ENCODE measurements around the gene EFCAB14.
"Not testable (repeated sequence)": the region's sequence is repeated elsewhere in the genome, so short reads cannot be mapped to it uniquely, and the experiment has no call there.

EFCAB14 gene, protein sequence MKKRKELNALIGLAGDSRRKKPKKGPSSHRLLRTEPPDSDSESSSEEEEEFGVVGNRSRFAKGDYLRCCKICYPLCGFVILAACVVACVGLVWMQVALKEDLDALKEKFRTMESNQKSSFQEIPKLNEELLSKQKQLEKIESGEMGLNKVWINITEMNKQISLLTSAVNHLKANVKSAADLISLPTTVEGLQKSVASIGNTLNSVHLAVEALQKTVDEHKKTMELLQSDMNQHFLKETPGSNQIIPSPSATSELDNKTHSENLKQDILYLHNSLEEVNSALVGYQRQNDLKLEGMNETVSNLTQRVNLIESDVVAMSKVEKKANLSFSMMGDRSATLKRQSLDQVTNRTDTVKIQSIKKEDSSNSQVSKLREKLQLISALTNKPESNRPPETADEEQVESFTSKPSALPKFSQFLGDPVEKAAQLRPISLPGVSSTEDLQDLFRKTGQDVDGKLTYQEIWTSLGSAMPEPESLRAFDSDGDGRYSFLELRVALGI

DNA sequence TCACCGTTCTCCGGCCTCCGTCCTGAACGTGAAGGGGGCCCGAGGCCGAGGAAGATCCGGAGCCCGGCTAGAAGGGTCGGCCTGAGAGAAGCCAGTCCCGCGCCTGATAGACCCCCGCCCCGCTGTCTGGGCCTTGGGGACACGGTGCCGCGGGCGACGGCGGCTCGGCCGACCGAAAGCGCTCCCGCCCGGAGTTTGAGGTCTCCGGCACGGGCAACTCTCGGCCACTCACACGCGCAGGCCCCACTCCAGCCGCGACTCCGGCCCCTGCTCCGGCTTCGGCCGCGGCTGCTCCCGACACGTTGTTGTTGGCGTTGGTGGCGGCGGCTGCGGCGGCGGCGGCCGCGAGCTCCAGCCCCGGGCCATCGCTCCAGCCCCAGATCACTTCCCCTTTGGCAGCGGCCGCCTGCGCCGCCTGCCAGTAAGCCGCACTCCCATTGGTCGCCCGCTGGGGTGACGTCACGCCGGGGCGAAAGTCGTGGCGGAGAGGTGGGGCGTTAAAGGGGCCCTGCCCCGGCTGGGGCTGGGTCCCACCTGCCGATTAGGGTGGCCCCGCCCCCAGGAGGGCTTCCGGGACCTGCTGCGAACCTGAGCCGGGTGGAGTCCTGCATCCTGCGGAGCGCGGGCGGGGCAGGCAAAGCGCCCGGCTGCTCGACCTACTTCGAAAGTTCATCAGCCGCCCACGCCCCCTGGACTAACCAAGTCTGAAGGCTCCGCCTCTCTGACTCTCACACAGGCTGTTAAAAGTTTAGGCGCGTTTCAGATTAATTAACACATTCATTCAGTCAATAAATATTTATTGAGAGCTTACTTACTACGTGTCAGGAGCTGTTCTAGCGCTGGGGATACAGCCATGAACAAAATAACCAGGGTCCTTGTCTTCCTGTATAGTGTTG is at the start of gene EFCAB14:
Gene EFCAB14 (minus strand): TSS at position 388 of the 896 bp plus-strand sequence. CDS start 1,027 bp downstream, outside the sequence.
- peak; percentile 100 for DNase-seq

DNA sequence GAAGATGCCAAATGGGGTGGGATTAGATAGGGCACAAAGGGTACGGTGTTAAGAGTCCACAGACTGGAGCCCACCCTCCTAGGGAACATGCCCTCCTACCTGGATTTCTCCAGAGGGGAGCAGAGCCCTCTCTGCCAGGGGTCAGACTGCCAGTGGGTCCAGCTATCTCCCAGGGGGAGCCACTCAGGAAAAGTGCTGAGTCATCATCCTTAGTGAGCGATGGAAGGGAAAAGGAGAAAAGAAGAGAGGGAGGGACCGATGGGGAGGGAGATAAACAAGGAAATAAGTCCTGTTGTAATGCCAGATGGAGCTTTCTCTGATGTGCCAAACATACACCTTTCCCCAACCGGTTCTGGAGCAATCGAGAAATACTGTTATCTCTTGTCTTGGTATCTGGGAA is 49.5 kb upstream of the EFCAB14 start:
- DNase-seq = peak; percentile 40

DNA sequence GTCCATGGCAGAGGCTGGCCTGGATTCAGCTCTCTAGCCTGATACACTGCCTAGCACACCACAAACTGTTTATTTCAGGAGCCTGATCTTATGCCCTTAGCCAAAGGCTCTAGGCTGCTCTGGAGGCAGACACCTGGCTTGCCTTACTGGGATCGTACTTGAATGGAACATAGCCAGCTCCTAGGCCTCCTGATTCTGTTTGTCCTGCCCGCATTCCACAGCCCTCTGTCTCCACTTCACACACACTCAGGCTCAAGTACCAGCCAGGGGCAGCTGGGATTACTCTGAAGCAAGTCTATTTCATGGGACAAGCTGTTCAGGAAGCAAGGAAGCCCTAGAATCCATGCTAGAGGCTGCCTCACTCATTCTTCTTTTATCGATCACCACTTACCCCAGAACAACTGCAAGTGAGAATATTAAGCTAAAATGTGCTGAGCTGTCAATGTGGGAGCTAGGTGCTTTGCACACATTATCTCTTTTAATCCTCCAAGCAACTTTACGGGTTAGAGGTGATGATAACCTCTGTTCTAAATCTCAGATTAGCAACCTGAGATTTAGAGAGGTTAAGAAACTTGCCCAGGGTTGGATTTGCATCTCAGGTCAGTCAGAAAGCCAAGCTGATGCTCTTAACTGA is 48.9 kb upstream of the EFCAB14 start:
- DNase-seq = peak; percentile 99

DNA sequence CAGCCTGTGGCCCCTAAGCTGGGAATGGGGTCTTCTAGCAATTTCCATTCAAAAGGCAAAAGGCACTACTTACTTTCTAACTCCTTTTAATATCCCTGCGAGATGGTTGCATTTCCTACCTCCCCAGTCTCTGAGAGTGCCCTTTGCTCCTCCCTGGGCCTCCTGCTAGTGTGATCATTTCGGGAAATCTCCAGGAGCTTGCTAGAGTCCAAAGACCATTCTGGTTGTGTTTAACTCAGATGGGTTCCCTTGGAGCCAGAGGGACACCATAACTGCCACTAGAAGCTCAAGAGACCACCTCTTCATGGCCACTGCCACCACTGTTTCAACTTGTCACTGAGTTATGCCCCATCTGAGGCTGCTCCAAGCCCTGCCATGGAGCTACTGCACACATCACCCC is 45.5 kb upstream of the EFCAB14 start:
- DNase-seq = no peak

DNA sequence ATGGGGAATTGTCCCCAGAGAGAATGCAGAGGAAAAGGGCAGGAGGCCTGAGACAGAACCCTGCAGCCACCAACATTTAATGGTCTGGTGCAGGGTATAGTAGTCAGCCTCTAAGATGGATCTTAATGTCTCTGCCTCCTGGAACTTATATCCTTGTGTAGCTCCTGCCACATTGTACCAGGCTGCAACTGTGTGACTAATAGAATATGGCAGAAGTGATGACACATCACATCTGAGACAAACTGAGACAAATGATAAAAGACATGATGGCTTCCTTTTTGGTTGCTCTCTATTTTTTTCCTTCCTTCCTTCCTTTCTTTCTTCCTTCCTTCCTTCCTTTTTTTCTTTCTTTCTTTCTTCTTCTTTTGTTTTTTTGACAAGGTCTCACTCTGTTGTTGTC is 42.8 kb upstream of the EFCAB14 start:
- peak; percentile 76 for DNase-seq

DNA sequence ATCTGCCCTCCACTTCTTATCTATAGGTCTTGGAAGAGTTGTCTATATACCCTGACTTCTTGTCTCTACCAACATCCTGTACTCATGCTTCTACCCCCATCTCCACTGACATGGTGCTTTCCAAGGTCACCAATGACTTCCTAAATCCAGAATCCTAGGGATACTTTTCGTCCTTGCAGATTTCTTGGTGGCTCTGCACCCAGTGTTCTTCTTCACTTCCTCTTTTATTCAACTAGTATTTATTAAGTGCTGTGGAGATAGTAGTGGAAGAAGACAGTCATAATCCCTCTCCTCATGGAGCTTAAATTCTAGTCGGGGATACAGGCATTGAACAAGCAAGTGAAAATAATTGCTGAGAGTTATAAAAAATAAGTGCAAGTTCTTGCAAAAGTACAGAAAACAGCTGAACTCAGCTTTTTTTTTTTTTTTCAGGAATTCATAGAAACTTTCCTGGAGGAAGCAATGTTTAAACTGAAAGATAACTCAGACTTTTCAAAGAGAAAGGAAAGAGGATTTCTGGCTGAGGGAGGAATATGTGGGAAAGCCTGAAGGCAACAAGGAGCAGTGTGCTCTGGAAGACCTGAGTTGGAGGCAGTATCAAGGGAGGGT is 41.7 kb upstream of the EFCAB14 start:
- no peak for DNase-seq

DNA sequence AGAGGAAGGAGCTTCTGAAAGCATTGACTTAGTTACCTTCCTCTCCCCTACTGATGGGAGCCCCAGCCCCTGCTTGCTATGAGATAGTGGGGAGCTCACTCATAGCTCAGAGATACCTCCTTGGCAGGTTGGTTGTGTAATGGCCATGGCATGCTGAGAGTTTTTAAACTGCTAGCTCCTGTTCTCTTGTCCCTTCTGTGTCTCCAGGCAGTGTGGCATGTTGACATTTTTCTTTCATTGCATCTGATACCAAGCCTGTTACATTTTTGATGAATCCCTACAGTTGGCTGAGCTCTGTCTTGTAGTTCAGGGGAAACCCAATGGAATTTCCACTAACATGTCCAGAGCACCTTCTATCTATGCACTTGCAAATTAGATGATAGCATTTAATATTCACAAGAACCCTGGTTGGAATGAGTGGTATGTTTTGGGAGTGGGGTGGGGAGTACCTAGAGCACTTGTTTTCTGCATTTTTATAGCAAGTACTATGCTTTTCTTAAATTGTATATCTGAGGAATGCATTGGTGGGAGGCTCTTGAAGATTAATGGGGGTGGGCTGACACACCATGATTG is 39.1 kb upstream of the EFCAB14 start:
- no peak for DNase-seq

DNA sequence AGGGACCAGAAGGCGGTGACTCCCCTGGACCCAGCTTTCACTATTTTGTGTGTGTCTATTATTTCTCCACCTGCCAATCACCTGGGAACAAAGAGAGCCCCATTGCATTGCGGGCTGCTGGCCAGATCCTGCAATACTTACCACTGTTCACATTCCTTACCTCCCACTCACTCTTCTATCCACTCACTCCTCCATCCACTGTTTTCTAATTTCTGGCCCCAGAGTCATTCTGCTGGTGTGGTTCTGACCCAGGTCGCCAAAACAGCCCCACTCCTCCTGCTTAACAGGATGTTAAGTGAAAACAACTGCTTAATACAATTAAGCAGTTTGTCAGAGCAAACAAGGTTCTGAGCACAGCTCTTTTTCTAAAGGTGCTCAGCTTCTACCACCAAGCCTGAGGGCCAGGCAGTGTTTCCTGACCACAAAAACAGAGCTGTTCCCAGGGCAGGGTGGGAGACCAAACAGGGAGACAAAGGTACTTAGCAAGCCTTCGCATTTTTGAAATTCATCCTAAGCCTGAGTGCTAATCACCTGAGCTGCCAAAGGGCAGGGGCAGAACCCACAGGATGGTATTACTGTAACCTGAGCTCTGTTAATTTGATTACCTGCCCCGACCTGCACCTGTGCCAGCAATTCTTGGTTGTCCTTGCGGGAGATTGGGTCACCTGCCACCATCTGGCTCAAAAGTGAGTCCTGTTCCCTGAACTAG is 38.5 kb upstream of the EFCAB14 start:
- peak; percentile 93 for DNase-seq

DNA sequence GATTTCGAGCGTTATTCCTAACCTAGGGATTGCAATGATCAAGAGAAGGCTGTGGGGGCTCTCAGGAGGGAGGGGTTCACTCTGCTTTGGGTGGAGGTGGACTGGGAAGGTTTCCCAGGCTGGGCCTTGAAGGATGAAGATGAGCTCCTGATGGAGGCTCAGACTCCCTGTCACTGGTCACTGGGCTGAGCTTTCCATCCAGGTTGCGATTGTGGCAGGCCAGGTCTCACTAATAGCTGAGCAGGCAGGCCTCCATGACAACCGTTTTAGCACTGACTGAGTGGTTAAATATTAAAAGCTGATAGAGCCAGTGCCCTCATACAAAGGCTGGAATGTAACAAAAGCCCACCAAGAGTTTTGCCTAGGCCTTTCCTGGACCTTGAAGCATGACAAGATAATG is 36.2 kb upstream of the EFCAB14 start:
- peak; percentile 63 for DNase-seq

DNA sequence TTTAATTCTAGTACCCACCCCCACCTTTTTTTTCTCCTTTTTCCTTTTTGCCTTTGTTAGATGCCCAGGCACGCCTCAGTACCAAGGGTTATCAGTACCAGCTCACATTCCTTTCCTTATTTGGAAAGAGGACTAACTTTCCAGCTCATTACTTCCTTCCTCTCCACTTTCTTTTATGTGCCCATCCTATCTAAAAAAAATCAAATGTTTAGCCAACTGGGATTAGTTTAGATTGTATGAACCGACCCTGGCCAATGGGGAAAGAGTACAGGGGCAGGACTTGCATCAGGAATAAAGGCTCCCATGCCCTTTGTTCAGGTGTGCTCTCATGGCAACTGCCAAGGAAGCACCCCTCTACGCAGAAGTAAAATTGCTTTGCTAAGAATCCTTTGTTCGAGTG is 35.8 kb upstream of the EFCAB14 start:
- peak; percentile 39 for DNase-seq

DNA sequence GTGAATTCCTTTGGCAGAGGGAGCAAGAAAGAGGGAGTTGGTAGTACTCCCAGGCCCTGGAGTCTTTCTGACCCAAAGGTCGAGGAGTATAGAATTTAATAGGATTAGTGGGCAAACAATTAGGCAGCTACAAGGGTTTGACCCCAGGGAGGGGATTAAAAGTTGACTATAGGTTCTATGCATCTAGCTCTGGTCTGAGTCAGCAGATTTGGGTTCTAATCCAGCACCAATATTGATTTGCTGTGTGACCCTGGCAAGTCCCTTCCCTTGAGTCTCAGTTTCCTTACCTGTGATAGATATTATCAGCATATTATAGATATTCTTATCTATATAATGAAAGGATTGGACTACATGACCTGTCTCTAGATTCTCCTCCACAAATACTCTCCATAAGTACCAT is 35.1 kb upstream of the EFCAB14 start:
- no peak for DNase-seq

DNA sequence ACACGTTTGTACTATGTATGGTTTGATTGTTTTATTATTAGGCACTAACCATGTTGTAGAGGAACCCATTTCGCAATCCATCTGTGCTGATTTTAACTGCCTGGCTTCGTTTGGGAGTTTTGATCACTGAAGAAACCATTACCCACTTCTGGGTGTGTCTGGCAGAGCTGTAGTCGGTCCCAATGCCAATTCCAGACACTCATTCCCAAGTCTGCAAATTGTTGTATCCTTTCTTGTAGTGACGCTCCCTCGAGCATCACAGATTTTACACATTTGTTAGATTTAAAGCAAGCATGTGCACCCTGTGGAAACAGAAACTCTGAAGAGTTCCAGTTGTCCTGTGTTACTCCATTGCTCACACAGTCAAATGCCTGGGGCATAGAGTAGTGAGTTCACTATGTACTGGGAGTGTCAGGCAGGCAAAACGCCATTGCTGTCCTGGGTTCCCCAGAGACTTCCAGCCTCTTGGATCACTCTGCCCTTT is 31.0 kb upstream of the EFCAB14 start:
- no peak for DNase-seq

DNA sequence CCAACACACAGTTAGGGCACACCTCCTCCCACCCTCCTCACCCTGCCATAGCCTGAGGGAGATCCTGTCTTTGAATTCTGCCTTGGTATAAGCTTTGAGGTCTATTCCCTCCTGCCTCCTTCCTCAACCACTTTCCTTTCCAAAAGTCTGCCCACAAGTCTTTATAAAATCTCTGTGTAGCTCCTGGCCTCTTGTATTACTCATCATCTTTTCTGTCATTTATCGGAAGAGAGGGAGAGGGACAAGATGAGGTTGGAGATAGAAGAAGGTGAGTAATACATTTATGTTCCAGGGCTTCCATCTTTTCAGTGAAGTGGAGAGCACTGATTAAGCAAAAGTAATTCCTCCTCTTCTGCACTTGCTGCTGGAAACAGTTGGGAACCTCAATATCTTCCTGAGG is 30.5 kb upstream of the EFCAB14 start:
- no peak for DNase-seq

DNA sequence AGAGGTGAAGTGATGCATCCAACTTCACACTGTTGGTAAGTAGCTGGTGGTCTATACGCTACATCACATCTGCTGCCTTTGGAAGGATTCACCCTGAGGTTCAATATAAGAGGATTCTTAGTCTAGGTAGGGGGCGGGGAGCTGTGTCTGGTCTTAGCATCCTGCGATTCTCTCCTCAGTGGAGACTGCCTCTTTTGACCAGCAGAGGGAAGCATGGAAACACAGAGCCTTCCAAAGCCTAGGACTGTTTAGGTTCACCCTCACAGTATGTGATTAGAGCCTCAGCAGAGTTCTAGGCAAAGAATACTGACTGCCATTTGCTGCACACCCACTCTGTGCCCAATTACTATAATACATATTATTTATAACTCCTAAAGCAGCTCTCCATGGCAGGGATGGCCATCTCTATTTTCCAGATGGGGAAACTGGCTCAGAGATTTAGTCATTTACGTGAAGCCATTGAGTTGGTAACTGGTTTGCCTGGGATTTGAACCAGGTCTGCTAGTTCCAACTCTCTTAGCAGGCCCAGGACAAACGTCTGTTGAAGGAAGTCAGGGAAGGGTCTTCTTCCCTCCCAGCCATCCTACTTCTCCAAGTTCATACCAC is 28.9 kb upstream of the EFCAB14 start:
- DNase-seq = peak; percentile 95

DNA sequence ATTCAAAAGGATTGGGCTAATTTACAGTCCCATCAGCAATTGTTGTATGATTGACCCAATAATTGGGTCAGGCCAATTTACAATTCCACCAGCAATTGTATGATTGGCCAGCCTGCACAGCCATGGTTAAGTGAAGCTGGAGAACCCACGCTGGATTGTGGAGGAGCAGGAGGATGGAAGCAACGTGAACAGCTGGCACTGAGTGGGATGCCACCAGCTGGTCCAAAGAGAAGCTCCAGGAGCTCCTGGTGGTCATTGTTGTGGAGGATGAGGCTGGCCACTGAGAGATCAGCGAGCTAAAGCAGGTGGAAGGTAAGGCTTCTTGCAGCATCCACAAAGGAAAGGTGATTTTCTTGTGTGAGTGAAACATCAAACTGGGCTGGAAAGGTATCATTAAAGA is 23.2 kb upstream of the EFCAB14 start:
- DNase-seq = no peak

DNA sequence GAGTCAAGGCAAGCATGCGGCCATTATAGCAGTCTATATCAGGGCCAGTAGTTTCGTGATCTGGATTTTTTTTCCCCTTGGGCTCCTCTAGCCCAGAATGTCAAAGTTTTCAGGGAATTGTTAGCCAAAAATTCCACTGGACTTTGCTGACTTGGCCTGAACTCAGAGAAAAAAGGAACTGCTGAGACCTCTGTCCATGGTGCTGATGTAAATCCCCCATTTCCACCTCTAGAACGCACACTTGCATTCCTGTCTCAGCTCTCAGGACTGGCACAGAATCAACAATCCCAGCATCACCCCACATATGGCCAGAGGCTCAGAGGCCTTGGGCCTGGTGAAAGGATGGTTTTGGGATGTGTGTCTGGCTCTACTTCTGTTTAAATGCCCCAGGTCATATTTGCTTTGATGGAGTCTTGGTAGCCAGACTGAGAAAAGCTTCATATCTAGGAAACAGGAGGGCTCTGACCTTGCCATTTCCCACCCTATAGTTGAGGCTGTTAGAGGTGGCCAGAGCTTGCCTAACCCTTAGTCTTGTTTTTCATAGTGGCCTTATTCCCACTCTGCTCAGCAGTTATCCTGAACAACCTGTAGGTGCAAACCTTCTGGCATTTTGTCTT is 16.9 kb upstream of the EFCAB14 start:
- DNase-seq = peak; percentile 75

DNA sequence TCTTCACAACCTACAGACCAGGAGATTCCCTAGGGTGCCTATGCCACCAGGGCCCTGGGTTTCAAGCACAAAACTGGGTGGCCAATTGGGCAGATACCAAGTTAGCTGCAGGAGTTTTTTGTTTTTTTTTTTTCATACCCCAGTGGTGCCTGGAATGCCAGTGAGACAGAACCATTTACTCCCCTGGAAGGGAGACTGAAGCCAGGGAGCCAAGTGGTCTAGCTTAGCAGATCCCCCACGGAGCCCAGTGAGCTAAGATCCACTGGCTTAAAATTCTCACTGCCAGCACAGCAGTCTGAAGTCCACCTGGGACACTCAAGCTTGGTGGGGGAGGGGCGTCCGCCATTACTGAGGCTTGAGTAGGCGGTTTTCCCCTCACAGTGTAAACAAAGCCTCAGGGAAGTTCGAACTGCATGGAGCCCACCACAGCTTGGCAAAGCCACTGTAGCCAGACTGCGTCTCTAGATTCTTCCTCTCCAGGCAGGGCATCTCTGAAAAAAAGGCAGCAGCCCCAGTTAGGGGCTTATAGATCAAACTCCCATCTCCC is 9.5 kb upstream of the EFCAB14 start:
- not testable (repeated sequence) for DNase-seq

DNA sequence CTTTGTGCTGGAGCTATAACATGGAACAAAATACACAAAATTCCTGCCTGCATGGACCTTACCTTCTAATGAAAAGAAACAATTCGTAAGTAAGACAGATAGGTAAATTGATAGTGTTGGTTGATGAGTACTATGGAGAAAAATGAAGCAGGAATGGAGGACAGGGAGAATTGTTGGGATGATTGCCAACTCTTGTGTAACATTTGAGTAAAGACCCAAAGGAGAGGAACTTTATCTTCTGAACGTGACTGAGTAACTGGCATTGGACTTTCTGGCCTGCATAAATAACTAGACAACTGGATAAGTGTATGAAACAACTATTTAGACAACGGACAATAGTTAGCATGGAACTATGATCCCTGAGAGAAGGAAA is 6.8 kb upstream of the EFCAB14 start:
- DNase-seq = no peak

DNA sequence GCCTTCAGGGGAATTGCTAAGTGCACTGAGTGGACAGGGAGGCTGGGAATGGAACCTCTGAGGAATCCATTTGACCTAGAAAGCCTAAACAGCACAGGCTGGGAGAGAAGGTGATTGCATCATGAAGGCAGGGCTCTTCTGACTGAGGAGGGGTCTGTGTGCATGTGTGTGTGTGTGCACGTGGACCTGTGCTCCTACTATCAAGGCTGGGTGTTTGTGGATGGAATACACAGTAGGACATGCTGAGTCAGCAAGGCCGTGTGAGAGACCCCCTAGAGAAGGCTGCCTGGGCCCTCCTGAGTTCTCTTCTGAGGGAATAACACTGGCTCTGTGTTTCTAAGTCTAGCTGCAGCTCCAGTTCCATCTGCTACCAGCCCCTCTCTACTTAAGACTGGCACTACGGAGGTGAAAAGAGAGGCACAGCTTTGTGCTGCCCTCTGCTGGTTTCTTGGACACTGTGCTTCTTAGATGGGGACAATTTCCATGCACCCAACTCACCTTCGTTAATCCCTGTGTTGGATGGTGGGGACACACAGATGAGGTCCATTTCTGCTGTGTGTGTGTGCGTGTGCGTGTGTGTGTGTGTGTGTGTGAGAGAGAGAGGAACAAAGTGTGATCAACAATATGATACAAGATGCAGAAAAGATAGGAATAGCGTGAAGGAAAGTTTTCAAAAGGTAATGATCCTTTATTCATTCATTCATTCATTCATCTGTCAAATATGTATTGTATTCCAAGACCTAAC is 6.2 kb upstream of the EFCAB14 start:
- peak; percentile 94 for DNase-seq

DNA sequence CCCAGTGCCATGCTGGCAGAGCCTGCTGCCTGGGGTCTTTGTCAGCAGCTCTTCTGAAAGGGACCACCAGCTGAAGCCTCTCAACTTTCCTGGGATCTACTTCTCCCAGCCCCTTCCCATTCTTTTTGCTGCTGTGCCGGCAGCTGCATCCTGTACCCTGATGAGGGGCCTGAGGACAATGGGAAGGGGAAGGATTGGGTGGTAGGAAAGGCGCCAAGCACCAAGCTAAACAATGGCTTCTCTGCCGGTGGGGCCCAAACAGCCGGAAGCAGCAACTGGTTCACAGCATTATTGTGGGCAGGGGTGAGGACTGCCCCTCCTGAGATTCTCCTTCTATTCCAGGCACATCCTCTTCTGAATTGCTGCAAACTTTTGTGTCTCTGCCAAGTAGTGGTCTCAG is 5.0 kb upstream of the EFCAB14 start:
- DNase-seq = no peak

All from DMS53 (cell line).